Sigmoid colon (tissue), 4 donors: ENCODE results near the gene PITHD1.

Source experiments
- CTCF ChIP-seq, 4 experiments: fragments of 450-650 bp in 3 of 4; fragments of 200-600 bp in 1 of 4; IDR thresholded peaks; one replicate each; pipeline ENCODE4 v1.5.1; 2016 to 2019; ENCODE audit warnings: antibody characterized with exemption in 4 of 4, mild to moderate bottlenecking in 3 of 4, moderate library complexity in 2 of 4
- EP300 ChIP-seq, 4 donors: sonication (generic); formaldehyde crosslinking; IDR thresholded peaks; one replicate each; pipeline ENCODE4 v1.6.1; 2017; ENCODE audit warnings: antibody characterized with exemption in 4 of 4
- POLR2A ChIP-seq, 2 donors: fragments of 450-650 bp; IDR thresholded peaks; one replicate each; pipeline ENCODE4 v1.6.1; 2016; ENCODE audit warnings: antibody characterized with exemption in 2 of 2, mild to moderate bottlenecking in 2 of 2, moderate library complexity in 2 of 2
- POLR2AphosphoS5 ChIP-seq, 4 donors: sonication (generic); formaldehyde crosslinking; IDR thresholded peaks; one replicate each; pipeline ENCODE4 v1.6.1; 2017; ENCODE audit warnings: antibody characterized with exemption in 4 of 4

DNA sequence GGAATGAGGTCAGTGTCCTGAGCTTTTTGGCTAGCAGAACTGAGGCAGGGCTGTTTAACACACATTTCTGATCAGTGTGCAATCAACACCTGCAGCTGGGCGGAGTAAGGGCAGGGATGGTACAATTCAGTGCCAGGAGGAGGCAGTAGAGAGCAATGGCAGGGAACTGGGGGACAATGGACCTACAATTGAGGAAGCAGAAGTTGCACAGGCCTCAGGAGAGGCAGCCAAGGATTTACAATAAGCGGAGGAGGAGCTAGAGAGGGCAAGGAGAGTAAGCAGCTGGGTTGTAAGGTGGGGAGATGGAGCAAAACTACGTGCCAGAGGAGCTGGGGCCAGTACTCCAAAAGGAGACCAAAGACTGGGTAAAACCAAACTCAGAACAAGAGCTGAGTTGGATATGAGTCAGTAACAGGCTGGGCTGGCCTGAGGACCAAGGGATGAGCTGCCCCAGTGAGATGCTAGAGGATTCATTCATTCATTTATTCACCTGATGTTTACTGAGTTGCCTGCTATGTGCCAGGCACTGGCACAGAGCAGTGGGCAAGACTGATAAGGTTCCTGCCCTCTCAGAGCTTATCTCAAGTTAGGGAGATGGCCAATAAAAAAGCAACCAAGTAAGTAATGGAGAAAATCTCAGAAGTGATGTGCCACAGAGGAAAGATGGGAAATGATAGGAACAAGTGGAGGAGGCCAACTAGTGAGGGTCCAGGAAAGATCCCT lies 32.8 kb downstream of the PITHD1 start:
- TF ChIP-seq CTCF (IDR thresholded peaks at IDR 0.05) (peak; percentile 8 to 64 (median 34)), POLR2A (IDR thresholded peaks at IDR 0.05) (no peak), POLR2AphosphoS5 (IDR thresholded peaks at IDR 0.05) (no peak), EP300 (IDR thresholded peaks at IDR 0.05) (no peak)
